Stimulated activated naive CD4-positive, alpha-beta T cell treated with Interleukin-2 at 50 U/mL for 16 hours (primary cell): ENCODE measurements around the gene TNFSF11.

Experiments
- DNase-seq: peaks from one replicate; lab custom pipeline; 2025; lab: John Stamatoyannopoulos, UW

The TNFSF11 gene

GRCh38 chr13:42653679-42654078 lies 79.7 kb downstream of the TNFSF11 start:
- no peak for DNase-seq

DNA sequence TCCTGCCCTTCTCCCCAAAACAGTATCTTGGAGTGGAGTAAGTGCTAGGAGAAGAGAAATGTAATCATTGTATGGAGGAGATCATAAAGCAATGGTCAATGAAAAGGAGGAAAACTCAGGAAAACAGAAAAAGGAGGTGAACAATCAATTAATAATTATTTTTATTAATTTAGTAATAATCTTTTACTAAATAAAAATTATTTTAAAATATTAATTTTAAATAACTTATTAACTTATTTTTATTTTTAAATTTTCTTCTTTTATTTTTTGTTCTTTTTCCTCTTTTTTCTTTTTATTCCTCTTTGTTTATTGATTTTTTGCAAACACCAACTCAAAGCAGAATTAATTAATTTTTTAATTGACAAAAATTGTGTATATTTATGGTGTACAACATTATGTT lies 80.3 kb downstream of the TNFSF11 start:
- DNase-seq: no peak

DNA sequence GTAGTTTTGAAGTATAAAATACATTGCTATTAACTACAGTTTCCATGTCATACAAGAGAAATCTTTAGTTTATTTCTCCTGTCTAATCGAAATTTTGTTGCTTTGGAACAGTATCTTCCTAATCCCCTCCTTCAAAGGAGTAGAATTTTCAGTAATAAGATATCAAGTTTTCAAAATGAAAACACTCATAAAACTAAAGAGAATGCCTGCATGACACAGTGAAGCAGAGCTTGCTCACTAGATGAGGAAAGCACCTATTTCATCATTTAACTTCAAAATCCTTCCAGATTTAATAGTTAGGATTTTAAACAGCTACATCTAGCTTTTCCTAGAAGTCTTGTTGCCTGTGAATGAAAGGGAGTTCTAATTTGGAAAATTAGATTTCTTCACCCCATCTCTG lies 80.8 kb downstream of the TNFSF11 start:
- DNase-seq: no peak

- DNase-seq: no peak
Measured at GRCh38 chr13:42656161-42656560, 82.2 kb downstream of the TNFSF11 start.

GRCh38 chr13:42656958-42657357 lies 83.0 kb downstream of the TNFSF11 start:
- DNase-seq: no peak
